WTC11 (cell line): ENCODE measurements around the gene SLC1A4. TPM values are rescaled to one million over a fixed set of nuclear protein-coding genes. Genes with fewer than 3 reads are reported as not detected.

ENCODE experiments used
- ATAC-seq: fragments of 200-7000 bp; cut with Tn5 transposase; 2 replicates; pipeline ENCODE4 v1.10.0; 2021; ENCODE audit warnings: mild to moderate bottlenecking, moderate library complexity
- CTCF ChIA-PET: fragments of 300-600 bp; sonication (Branson Sonifier 250); formaldehyde crosslinking; loops from one replicate; lab custom pipeline; 2021; ENCODE audit warnings: antibody characterized with exemption; lab: Charles Lee
- POLR2A ChIA-PET: fragments of 350-600 bp; sonication (Branson Sonifier 250); formaldehyde crosslinking; loops from one replicate; lab custom pipeline; 2021; ENCODE audit warnings: antibody characterized with exemption; lab: Charles Lee
- DNase-seq: peaks from one replicate; pipeline ENCODE4 v3.0.0; 2021; ENCODE audit warnings: low spot score
- H3K27ac Mint-ChIP-seq: 2 replicates; pipeline ENCODE4 v1.8.0; 2021; ENCODE audit warnings: mixed read lengths
- H3K27me3 Mint-ChIP-seq: 2 replicates; pipeline ENCODE4 v1.8.0; 2021; ENCODE audit warnings: low read depth, mild to moderate bottlenecking, moderate library complexity, mixed read lengths
- H3K36me3 Mint-ChIP-seq: 2 replicates; pipeline ENCODE4 v1.8.0; 2021; ENCODE audit warnings: mixed read lengths
- H3K4me1 Mint-ChIP-seq: 2 replicates; pipeline ENCODE4 v1.8.0; 2022; ENCODE audit warnings: mixed read lengths
- H3K4me3 Mint-ChIP-seq: 2 replicates; pipeline ENCODE4 v1.8.0; 2021; ENCODE audit warnings: mild to moderate bottlenecking, moderate library complexity, mixed read lengths
- H3K9me3 Mint-ChIP-seq: 2 replicates; pipeline ENCODE4 v1.8.0; 2021; ENCODE audit warnings: mixed read lengths
- AFF4 ChIP-seq: sonication (generic); formaldehyde crosslinking; IDR thresholded peaks from 2 replicates; pipeline ENCODE4 v1.8.1; 2023; ENCODE audit warnings: mild to moderate bottlenecking, missing genetic modification reagents, borderline replicate concordance
- ATF1 ChIP-seq: sonication (generic); formaldehyde crosslinking; IDR thresholded peaks from 2 replicates; pipeline ENCODE4 v1.8.1; 2023; ENCODE audit warnings: mild to moderate bottlenecking, moderate library complexity, missing genetic modification reagents
- CBFB ChIP-seq: sonication (generic); formaldehyde crosslinking; IDR thresholded peaks from 2 replicates; pipeline ENCODE4 v1.8.1; 2022; ENCODE audit warnings: mild to moderate bottlenecking, low read depth, missing genetic modification reagents
- CREM ChIP-seq: sonication (generic); formaldehyde crosslinking; IDR thresholded peaks from 2 replicates; pipeline ENCODE4 v1.8.1; 2022; ENCODE audit warnings: mild to moderate bottlenecking, missing genetic modification reagents, moderate library complexity
- CTCF ChIP-seq: fragments of 200-600 bp; IDR thresholded peaks from 2 replicates; pipeline ENCODE4 v1.8.0; 2022; ENCODE audit warnings: antibody characterized with exemption
- E2F5 ChIP-seq: sonication (generic); formaldehyde crosslinking; IDR thresholded peaks from 2 replicates; pipeline ENCODE4 v1.8.1; 2022; ENCODE audit warnings: mild to moderate bottlenecking, moderate library complexity, missing genetic modification reagents
- ELF4 ChIP-seq: sonication (generic); formaldehyde crosslinking; IDR thresholded peaks from 2 replicates; pipeline ENCODE4 v1.8.1; 2022; ENCODE audit warnings: low read depth, mild to moderate bottlenecking, moderate library complexity, missing genetic modification reagents
- EMX1 ChIP-seq: fragments of 250-450 bp; sonication (Bioruptor Pico); IDR thresholded peaks from 2 replicates; pipeline ENCODE4 v1.8.0; 2021; ENCODE audit warnings: mild to moderate bottlenecking
- FOXJ3 ChIP-seq: sonication (generic); formaldehyde crosslinking; IDR thresholded peaks from 2 replicates; pipeline ENCODE4 v1.9.0; 2021; ENCODE audit warnings: missing genetic modification reagents, mild to moderate bottlenecking, borderline replicate concordance
- GABPB1 ChIP-seq: sonication (generic); formaldehyde crosslinking; IDR thresholded peaks from 2 replicates; pipeline ENCODE4 v1.8.1; 2023; ENCODE audit warnings: mild to moderate bottlenecking, missing genetic modification reagents
- KAT7 ChIP-seq: sonication (generic); formaldehyde crosslinking; IDR thresholded peaks from 2 replicates; pipeline ENCODE4 v1.8.1; 2023; ENCODE audit warnings: missing genetic modification reagents, mild to moderate bottlenecking, borderline replicate concordance
- MAX ChIP-seq: sonication (generic); formaldehyde crosslinking; IDR thresholded peaks from 2 replicates; pipeline ENCODE4 v1.8.0; 2022; ENCODE audit warnings: mild to moderate bottlenecking, missing genetic modification reagents
- NFATC4 ChIP-seq: fragments of 250-450 bp; sonication (Bioruptor Pico); IDR thresholded peaks from 2 replicates; pipeline ENCODE4 v1.9.0; 2021; ENCODE audit warnings: mild to moderate bottlenecking
- SOX15 ChIP-seq: fragments of 250-450 bp; sonication (Bioruptor Pico); IDR thresholded peaks from 2 replicates; pipeline ENCODE4 v1.9.0; 2021; ENCODE audit warnings: mild to moderate bottlenecking
- STAT6 ChIP-seq: sonication (generic); formaldehyde crosslinking; conservative IDR thresholded peaks from 2 replicates; pipeline ENCODE4 v1.8.1; 2023; ENCODE audit warnings: mild to moderate bottlenecking, low read depth, missing genetic modification reagents, moderate library complexity
- TEAD1 ChIP-seq: sonication (generic); formaldehyde crosslinking; IDR thresholded peaks from 2 replicates; pipeline ENCODE4 v1.8.0; 2022; ENCODE audit warnings: mild to moderate bottlenecking, missing genetic modification reagents
- USF2 ChIP-seq: sonication (generic); formaldehyde crosslinking; IDR thresholded peaks from 2 replicates; pipeline ENCODE4 v1.8.1; 2023; ENCODE audit warnings: mild to moderate bottlenecking, missing genetic modification reagents, moderate library complexity
- ZNF263 ChIP-seq: sonication (generic); formaldehyde crosslinking; IDR thresholded peaks from 2 replicates; pipeline ENCODE4 v1.8.1; 2022; ENCODE audit warnings: low read depth, mild to moderate bottlenecking, moderate library complexity, missing genetic modification reagents
- ZNF416 ChIP-seq: fragments of 250-450 bp; sonication (Bioruptor Pico); IDR thresholded peaks from 2 replicates; pipeline ENCODE4 v1.9.0; 2021; ENCODE audit warnings: mild to moderate bottlenecking, inconsistent platforms
- ZNF671 ChIP-seq: fragments of 250-450 bp; sonication (Bioruptor Pico); IDR thresholded peaks from 2 replicates; pipeline ENCODE4 v1.8.0; 2021; ENCODE audit warnings: mild to moderate bottlenecking
- total RNA-seq: library from RNA; stranded (reverse); gene quantifications from 3 replicates; pipeline ENCODE4 v1.2.3, GENCODE V29; 2021

Gene SLC1A4
- total RNA-seq, 1 experiment from 2014 or later, result 1.6 TPM

- TF ChIP-seq ZNF416 (CRISPR knock-in tag), result no peak
- no peak for TF ChIP-seq SOX15 (CRISPR knock-in tag)
- no peak for TF ChIP-seq GABPB1 (CRISPR knock-in tag)
- TF ChIP-seq EMX1 (CRISPR knock-in tag), result no peak
- TF ChIP-seq ELF4 (CRISPR knock-in tag), result no peak
- TF ChIP-seq ZNF263 (CRISPR knock-in tag), result no peak
- TF ChIP-seq AFF4 (CRISPR knock-in tag), result no peak
- TF ChIP-seq TEAD1 (CRISPR knock-in tag), result no peak
- no peak for TF ChIP-seq FOXJ3
- no peak for TF ChIP-seq CREM
- no peak for TF ChIP-seq E2F5
- no peak for TF ChIP-seq ATF1 (CRISPR knock-in tag)
- TF ChIP-seq MAX (CRISPR knock-in tag), result no peak
- no peak for TF ChIP-seq USF2
- ChIA-PET POLR2A (interaction anchor here (0.7 kb wide), 1 partner anchor 10 kb away, joined by 3 read pairs; no protein-coding TSS in a partner anchor), CTCF (interaction anchor here (0.6 to 1.8 kb wide), 8 partner anchors 25 to 189 kb away, joined by 3 to 7 read pairs (median 4); no protein-coding TSS in a partner anchor)
- Mint-ChIP-seq H3K36me3 (no peaks in the 10 kb centered on the region), H3K4me3 (no peak overlapping the region), H3K9me3 (no peaks in the 10 kb centered on the region), H3K27ac (no peak overlapping the region), H3K4me1 (peaks cover 7% of the 10 kb centered on the region), H3K27me3 (no peaks in the 10 kb centered on the region; the same call in 1 of the 2 replicates)
- ATAC-seq (no peak), DNase-seq (no peak)
Measured at GRCh38 chr2:64979744-64980143, 9.5 kb upstream of the SLC1A4 start.

- no peak for DNase-seq
- no peak overlapping the region for H3K4me3 Mint-ChIP-seq
- POLR2A ChIA-PET, result no interaction called here
- ATAC-seq, result no peak
- no peak for TF ChIP-seq KAT7 (CRISPR knock-in tag)
- no peak for TF ChIP-seq CBFB (CRISPR knock-in tag)
- H3K9me3 Mint-ChIP-seq, result no peaks in the 10 kb centered on the region
- H3K36me3 Mint-ChIP-seq, result no peaks in the 10 kb centered on the region
- peaks cover 3% of the 10 kb centered on the region for H3K4me1 Mint-ChIP-seq
- no peaks in the 10 kb centered on the region; the same call in 1 of the 2 replicates for H3K27me3 Mint-ChIP-seq
- no peak overlapping the region for H3K27ac Mint-ChIP-seq
- CTCF ChIA-PET, result interaction anchor here (0.6 to 1.8 kb wide), 4 partner anchors 26 to 189 kb away, joined by 3 to 7 read pairs (median 4); no protein-coding TSS in a partner anchor
Measured at GRCh38 chr2:64980183-64980582, 9.0 kb upstream of the SLC1A4 start.

GRCh38 chr2:64982311-64982857 is 6.8 kb upstream of the SLC1A4 start:
- POLR2A ChIA-PET, result no interaction called here
- Mint-ChIP-seq H3K4me3 (no peak overlapping the region), H3K36me3 (no peaks in the 10 kb centered on the region), H3K4me1 (peaks cover 5% of the 10 kb centered on the region), H3K9me3 (no peaks in the 10 kb centered on the region), H3K27me3 (peaks cover 16% of the 10 kb centered on the region), H3K27ac (no peak overlapping the region)
- no peak for DNase-seq
- no peak for ATAC-seq
- CTCF ChIA-PET, result no interaction called here
- TF ChIP-seq NFATC4 (no peak), CTCF (no peak), ZNF671 (CRISPR knock-in tag) (no peak), STAT6 (CRISPR knock-in tag) (no peak), SOX15 (CRISPR knock-in tag) (no peak)
